ENCODE measurements around the gene STRADA.

The STRADA gene

DNA sequence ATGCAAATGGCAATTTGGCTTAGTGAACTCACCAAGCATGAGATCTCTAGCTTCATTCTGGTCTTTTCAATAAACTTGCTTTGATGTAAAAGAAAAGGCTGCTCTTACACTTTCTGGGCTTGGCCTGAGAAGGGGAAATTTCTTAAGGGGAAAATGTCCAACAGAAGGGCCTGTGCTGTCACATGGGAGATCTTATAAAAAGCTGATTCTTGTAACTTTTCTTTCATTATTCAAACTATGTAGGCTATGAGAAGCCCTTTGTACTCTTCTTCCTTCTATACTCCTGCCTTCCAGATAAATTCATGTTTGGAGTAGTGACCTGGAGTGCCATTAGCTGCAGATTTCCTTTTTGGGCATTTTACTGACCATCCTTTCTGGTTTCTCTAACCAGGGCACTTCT is 58.6 kb downstream of the STRADA start:
- DNase-seq (ENCODE audit: low spot score): no peak

DNA sequence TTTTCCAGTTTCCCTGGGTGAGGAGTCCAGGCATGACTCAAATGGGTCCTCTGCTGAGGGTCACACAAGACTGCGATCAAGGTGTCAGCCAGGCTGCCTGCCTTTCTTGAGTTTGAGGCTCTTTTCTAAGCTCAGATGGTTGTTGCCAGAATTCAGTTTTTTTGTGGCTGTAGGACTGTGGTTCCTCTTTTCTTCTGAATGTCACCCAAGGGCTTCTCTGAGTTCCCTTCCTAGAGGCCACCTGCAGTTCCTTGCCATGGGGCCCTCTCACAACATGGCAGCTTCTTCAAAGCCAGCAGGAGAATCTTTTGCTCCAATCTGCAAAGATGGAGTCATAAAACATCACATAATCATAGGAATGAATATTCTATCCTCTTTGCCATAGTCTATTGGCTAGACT is 59.2 kb downstream of the STRADA start:
- no peak for DNase-seq (ENCODE audit: low spot score)

DNA sequence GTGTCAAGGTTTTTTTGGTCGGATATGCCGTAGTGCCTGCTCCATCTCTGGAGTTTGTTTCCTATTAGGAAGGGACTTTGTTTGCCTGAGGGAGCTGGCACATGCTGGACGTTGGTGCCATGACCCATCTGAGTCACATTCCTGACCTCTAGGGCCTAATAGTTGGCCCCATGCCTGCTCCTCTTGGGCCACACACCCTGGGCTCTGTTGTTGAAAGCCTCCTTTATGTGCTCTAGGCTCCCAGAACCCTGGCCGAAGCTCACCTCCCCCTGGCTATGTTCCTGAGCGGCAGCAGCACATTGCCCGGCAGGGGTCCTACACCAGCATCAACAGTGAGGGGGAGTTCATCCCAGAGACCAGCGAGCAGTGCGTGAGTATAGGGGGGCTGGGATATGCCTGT is 60.1 kb downstream of the STRADA start:
- DNase-seq (ENCODE audit: low spot score): no peak

- no peak for DNase-seq (ENCODE audit: low spot score)
These were observed 60.9 kb downstream of the STRADA start for GRCh38 chr17:63680700-63681099.

DNA sequence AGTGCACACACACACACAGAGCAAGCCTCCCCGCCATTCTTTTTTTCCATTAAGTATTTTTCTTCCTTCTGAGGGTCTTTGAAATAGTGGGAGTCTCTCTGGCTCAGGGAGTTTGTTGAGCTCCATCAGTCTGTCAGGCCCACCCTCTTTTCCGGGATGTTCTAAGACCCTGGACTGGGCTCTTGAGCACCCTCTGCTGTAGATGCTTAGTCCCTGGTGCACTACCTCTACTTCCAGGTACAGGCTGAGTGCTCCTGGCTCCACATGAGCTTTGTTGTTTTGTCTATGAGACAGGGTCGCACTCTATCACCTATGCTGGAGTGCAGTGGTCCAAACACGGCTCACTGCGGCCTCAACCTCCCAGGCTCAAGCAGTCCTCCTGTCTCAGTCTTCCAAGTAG is 62.4 kb downstream of the STRADA start:
- no peak for DNase-seq (ENCODE audit: low spot score)

DNA sequence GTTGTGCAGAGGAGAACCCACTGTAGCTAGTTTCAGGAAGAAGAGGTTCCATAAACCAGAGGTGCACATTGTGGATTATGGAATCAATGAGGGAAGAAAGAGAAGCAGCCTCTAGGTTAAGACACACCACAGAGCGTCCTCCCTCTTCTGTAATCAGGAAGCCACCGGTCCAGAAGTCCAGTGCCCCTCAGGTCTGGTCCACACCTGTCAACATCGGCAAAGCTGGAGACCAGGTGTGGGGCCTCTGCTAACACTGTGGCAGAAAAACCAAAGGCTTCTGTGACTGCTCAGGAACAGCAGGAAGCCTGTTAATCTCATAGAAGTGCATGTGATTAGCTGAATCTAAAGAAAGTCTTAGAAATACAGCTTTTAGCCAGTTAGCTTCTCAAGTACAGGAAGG is 65.0 kb downstream of the STRADA start:
- no peak for DNase-seq (ENCODE audit: low spot score)

- peak; percentile 85 for DNase-seq (ENCODE audit: low spot score)
These were observed 65.7 kb downstream of the STRADA start for GRCh38 chr17:63675607-63676546.

DNA sequence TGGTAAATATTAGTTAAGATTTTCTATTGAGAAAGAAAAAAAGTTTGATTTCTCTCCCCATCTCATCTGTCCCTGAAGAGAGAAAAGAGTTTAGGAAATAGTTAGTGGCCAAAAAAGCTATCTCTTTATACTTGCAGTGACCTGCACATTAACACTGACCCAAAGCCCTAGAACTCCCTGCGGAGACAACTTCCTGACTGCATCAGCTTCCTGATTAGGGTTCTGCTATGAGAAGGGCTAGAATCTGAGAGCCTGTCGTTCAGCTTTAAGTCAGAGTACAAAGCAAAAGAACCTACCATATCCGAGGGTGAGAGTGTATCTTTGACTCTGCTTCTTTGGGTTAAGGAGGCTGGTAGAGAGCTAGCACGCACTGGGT is 66.4 kb downstream of the STRADA start:
- no peak for DNase-seq (ENCODE audit: low spot score)

GRCh38 chr17:63672856-63673255 is 68.7 kb downstream of the STRADA start:
- no peak for DNase-seq (ENCODE audit: low spot score)

DNA sequence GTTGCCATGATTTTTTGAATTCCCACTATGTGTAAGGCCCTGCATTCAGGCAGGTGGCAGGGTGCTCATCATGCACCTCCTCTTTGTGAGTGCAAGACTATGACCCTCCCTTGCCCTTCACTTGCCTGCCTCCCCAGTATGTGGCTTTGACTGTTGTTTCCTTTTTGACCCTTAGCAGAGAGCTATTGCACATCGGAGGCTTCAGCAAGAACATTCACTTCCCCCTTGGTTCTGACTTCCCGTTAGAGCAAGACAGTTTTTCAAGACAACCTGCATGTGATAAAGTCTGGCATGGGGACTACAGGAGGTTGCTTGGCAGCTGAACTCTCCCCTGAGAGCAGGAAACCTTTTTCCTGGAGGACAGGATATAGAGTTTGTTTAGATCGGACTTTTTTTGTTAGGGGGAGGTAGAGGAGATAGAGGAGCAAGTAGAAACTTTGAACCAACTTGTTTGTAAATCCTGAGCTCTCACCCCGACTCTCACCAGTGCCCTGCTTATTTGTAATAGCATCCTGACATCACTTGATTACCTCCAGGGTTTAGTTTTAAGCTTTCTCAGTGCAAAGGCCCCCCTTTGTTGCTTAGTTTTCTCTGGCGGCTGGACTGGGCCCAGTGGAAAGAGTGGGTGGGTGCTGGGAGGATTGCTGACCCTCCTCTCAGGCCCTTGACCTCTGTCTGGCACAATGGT is 75.9 kb downstream of the STRADA start:
- no peak for DNase-seq (ENCODE audit: low spot score)

DNA sequence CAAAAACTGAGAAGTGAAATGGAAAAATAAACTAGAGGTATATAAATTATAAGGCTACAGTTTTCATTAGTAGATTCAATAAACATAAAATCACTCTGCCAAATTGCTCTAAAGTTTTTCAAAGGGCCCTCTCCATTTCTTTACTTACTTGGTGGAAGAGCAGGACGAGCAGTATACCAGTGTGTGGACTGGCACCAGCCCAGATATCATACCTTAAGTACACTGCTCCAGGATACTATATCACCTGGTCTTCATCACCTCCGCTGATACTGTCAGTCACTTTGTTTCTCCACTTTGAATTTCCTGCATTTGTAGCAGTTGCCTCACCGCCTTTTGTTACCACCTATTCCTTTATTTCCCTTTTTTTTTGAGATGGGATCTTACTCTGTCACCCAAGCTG is 81.7 kb downstream of the STRADA start:
- DNase-seq (ENCODE audit: low spot score): no peak

DNA sequence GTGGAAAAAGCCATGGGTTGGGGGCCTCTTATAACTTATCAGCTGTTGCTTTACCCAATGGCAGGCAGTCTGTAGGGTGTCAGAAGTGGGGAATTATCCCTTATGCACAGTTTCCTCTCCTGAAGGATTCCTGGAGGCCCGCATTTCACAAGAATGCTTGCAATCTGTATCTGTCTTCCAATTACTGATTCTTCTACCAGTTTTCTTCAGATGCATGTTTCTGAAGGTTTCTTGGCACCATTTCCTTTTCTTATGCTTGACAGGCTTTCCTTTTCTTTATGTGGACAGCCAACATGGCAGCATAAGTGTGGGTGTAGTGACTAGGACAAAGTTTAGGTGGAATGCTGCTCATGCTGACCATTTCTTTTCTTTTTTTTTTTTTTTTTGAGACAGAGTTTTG is 83.2 kb downstream of the STRADA start:
- DNase-seq (ENCODE audit: low spot score): no peak

DNA sequence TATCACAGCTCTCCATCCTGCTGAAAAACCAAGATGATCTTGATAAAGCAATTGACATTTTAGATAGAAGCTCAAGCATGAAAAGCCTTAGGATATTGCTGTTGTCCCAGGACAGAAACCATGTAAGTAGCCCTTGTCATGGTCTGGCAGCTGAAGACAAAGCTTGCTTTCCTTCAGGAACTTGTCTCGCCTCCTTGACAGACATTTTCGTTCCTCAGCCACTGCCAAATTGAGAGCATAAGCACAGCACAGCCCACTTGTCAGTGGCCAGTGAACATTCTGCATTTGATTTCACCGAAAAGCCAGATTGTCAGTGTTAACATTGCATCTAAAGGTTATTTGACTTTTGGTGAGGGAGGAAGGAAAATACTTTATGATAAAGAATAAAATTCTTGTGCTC is 83.8 kb downstream of the STRADA start:
- no peak for DNase-seq (ENCODE audit: low spot score)

- no peak for DNase-seq (ENCODE audit: low spot score)
These were observed 88.5 kb downstream of the STRADA start for GRCh38 chr17:63653050-63653449.

All from GM03348 (cell line).